Upper lobe of right lung (tissue), 1 donor: ENCODE data around the gene EDDM3A. TPM values are rescaled to one million over a fixed set of nuclear protein-coding genes. Genes with fewer than 3 reads are reported as not detected.
"Not testable (repeated sequence)": the region's sequence is repeated elsewhere in the genome, so short reads cannot be mapped to it uniquely, and the experiment has no call there.

ENCODE experiments used
- ATAC-seq: fragments of 200-7000 bp; cut with Tn5 transposase; one replicate; pipeline ENCODE4 v1.9.1; 2020; ENCODE audit warnings: mild to moderate bottlenecking, moderate library complexity
- DNase-seq: peaks from one replicate; pipeline ENCODE4 v3.0.0-alpha.2; 2020
- H3K27ac ChIP-seq: fragments of 200-600 bp; one replicate; pipeline ENCODE4 v1.8.0; 2022
- H3K27me3 ChIP-seq: fragments of 200-600 bp; one replicate; pipeline ENCODE4 v1.8.0; 2022; ENCODE audit warnings: mild to moderate bottlenecking
- H3K36me3 ChIP-seq: fragments of 200-600 bp; one replicate; pipeline ENCODE4 v1.8.0; 2022
- H3K4me1 ChIP-seq: fragments of 200-600 bp; one replicate; pipeline ENCODE4 v1.8.0; 2022
- H3K4me3 ChIP-seq: fragments of 200-600 bp; one replicate; pipeline ENCODE4 v1.8.0; 2022; ENCODE audit warnings: mild to moderate bottlenecking
- H3K9me3 ChIP-seq: fragments of 200-600 bp; one replicate; pipeline ENCODE4 v1.8.0; 2022
- CTCF ChIP-seq: fragments of 200-600 bp; IDR thresholded peaks from one replicate; pipeline ENCODE4 v1.8.0; 2022; ENCODE audit warnings: antibody characterized with exemption
- intact Hi-C: fragments of 100-400 bp; cut with DNase I; formaldehyde crosslinking; loops from one replicate; pipeline ENCODE4 v1.11.0; 2022
- total RNA-seq: library from RNA; stranded (reverse); fragmentation: NEBNext Ultra II Directional; extraction: Animal tissue kit (Norgen Biotek cat#: 25700); gene quantifications from one replicate; pipeline ENCODE4 v1.2.1, GENCODE V29; 2021
- donor health status: DM: no; HTN: yes; CAD: no; lungs with severe emphysema.

Gene EDDM3A
- total RNA-seq, 1 donor from 2014 or later, result not detected

DNA sequence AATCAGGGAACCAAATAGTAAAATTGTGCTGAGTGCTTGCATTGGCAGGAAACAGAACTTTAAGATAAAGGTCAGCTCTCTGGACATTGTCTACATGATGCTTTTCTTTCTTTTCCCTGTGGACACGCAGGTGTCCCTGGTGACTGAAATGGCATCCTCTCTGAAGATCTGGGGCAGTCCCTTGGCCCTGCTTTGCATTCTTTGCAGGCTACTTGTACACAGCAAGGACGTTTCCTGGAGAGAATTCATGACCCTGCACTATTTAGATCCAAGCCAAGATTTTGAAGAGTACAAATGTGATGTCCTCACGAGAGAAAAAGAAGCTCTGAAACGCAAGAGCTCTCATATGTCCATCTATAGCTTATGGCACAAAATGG, 11.3 kb upstream of the EDDM3A start:
- Histone ChIP-seq H3K36me3 (no peaks in the 10 kb centered on the region), H3K4me3 (no peak overlapping the region), H3K27me3 (no peaks in the 10 kb centered on the region), H3K27ac (no peak overlapping the region), H3K4me1 (no peaks in the 10 kb centered on the region), H3K9me3 (no peaks in the 10 kb centered on the region)
- ATAC-seq (peak; percentile 21), DNase-seq (no peak)
- intact Hi-C loops, result no loop called here
- TF ChIP-seq CTCF, result no peak

DNA sequence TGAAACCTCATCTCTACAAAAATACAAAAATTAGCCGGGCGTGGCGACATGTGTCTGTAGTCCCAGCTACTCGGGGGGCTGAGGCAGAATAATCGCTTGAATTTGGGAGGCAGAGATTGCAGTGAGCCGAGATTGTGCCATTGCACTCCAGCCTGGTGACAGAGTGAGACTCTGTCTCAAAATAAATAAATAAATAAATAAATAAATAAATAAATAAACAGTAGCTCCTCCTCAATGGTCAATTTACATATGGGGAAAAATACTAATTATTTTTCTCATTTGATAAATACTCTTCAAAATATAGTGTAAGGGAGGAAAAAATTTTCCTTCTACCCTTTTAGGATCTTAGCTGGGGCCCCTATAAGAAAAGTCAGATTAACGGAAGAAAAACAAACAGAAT, 7.4 kb upstream of the EDDM3A start:
- ATAC-seq, H3K4me3 ChIP-seq, intact Hi-C loops: not testable (repeated sequence)

DNA sequence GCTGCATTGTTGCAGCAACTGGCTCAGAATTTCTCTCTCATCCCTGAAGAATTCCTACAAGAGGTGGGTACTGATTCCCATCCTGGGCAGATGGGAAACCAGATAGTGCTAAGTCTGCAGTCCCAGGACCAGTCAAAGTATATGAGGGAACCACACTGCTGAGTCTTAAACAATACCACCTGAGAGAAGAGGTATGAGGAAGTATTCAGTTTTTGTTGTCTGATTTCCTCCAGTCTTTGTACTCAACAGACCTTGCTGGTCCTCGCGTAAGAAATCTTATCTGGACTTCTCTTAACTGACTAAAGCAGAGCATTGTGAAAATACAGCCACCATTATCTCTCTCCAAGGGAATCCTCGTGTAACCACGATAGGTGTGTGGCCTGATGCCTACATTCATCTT, 3.6 kb upstream of the EDDM3A start:
- no peak for TF ChIP-seq CTCF
- intact Hi-C loops, result no loop called here
- Histone ChIP-seq H3K9me3 (no peaks in the 10 kb centered on the region), H3K27me3 (no peaks in the 10 kb centered on the region), H3K4me1 (no peaks in the 10 kb centered on the region), H3K36me3 (no peaks in the 10 kb centered on the region), H3K4me3 (no peak overlapping the region), H3K27ac (no peak overlapping the region)
- DNase-seq (no peak), ATAC-seq (no peak)

More for the DNA sequence above, 7.4 kb upstream of the EDDM3A start:
- H3K27ac ChIP-seq, H3K4me1 ChIP-seq, H3K9me3 ChIP-seq, H3K27me3 ChIP-seq, H3K36me3 ChIP-seq, DNase-seq: not testable (repeated sequence)

- Histone ChIP-seq H3K27me3 (no peaks in the 10 kb centered on the region), H3K9me3 (no peaks in the 10 kb centered on the region), H3K4me1 (no peaks in the 10 kb centered on the region), H3K27ac (no peak overlapping the region), H3K4me3 (no peak overlapping the region), H3K36me3 (no peaks in the 10 kb centered on the region)
- intact Hi-C loops, result no loop called here
- TF ChIP-seq CTCF, result no peak
- DNase-seq (no peak), ATAC-seq (peak; percentile 47)
Measured at GRCh38 chr14:20743556-20743955, 2.1 kb upstream of the EDDM3A start.

- no peak for TF ChIP-seq CTCF
- H3K4me3 ChIP-seq, result no peak overlapping the region
- H3K27ac ChIP-seq, result no peak overlapping the region
- intact Hi-C loops, result no loop called here
- H3K27me3 ChIP-seq, result no peaks in the 10 kb centered on the region
- no peaks in the 10 kb centered on the region for H3K4me1 ChIP-seq
- no peaks in the 10 kb centered on the region for H3K9me3 ChIP-seq
- no peak for DNase-seq
- ATAC-seq, result no peak
- H3K36me3 ChIP-seq, result no peaks in the 10 kb centered on the region
Measured at GRCh38 chr14:20746566-20746965, 879 bp downstream of the EDDM3A start.

DNA sequence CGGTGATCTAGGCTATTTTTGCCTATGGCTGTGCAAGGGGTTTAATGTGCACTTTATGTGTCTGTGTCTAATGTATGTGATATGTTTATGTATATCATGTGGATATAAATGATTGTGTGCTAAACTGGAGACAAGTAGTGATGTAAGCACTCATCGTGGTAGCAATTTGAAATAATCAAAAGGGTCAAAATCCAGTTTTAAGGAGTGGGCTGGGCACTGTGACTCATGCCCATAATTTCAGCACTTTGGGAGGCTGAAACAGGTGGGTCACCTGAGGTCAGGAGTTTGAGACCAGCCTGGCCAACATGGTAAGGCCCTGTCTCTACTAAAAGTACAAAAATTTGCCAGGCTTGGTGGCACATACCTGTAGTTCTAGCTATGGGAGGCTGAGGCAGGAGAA, 2.8 kb downstream of the EDDM3A start:
- DNase-seq (no peak), ATAC-seq (no peak)
- Histone ChIP-seq H3K27ac (no peak overlapping the region), H3K4me3 (no peak overlapping the region), H3K9me3 (peaks cover 11% of the 10 kb centered on the region), H3K4me1 (no peaks in the 10 kb centered on the region), H3K27me3 (no peaks in the 10 kb centered on the region), H3K36me3 (no peaks in the 10 kb centered on the region)
- intact Hi-C loops, result no loop called here
- no peak for TF ChIP-seq CTCF
